GM18951 (cell line): ENCODE results near the gene CNTNAP3B.
"Not testable (repeated sequence)": the region's sequence is repeated elsewhere in the genome, so short reads cannot be mapped to it uniquely, and the experiment has no call there.

Source experiments
- in situ Hi-C: fragments of 300-500 bp; cut with MboI; formaldehyde crosslinking; loops from one replicate; pipeline ENCODE4 v1.12.0; 2022; ENCODE audit warnings: low sequenced_read_pairs, mixed read lengths, inconsistent platforms; ENCODE audit not compliant: unreplicated experiment

CNTNAP3B gene

GRCh38 chr9:42129073-42129729, at the start of gene CNTNAP3B:
Gene CNTNAP3B (minus strand): TSS chr9:42129426. CDS start chr9:42129094, 332 bp downstream.
- in situ Hi-C loops: not testable (repeated sequence)

DNA sequence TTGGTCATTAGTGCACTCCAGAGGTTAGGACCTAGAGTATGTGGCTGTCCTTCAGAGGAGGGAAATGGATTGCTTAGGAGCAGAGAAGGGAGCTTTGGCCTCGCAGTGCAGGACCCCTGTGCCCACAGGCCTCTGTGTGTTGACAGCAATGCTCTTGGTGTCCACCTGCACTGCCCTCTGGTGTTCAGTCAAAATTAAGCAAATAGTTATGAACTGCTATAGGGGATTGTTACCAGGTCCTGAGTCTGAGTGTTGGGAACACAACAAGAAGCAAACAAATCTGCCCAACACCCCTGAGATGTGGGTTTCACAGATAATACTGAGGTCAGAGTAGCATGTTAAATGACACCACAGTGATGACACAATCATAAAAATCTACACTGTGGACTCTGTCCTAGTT, 31.1 kb upstream of the CNTNAP3B start:
- in situ Hi-C loops: not testable (repeated sequence)

GRCh38 chr9:42127056-42127841, 2.0 kb downstream of the CNTNAP3B start:
- in situ Hi-C loops: not testable (repeated sequence)

- in situ Hi-C loops: not testable (repeated sequence)
These were observed 8.2 kb downstream of the CNTNAP3B start for GRCh38 chr9:42121007-42121406.

DNA sequence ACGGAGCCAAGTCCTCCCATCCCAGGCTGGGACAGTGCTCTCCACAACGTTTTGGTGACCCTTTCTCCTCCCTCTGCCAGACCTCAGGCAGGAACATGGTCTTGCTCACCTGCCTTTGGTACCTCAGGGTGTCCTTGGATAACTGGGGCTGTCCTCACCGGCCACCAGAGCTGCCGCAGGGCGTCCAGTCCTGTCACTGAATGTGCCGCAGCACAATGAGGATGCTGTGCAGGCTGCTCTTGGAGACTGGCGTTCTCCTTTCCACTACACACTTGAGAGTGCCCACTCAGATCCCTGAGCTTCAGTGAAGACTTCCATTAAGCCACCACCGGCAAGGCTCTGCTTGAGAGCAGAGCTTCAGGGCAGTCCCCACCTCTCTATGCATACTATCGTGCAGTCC, 33.3 kb downstream of the CNTNAP3B start:
- in situ Hi-C loops: not testable (repeated sequence)

DNA sequence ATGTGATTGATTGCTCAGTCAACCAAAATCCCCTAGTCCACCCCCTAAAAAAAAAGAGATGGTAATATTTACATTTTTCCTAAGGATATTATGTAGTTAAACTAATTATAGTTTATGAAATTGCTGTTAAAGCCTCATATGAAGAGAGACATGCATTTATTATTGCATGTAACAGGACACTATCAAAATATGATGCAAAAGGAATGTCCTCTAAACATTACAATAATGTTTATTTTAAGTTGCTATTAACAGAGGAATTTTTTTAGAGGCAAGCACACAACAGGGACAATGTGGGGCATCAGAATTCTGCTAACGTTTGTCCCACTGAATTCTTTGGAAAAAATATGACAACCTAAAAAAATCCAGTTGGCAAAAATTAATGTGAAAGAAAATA, 44.7 kb downstream of the CNTNAP3B start:
- in situ Hi-C loops: not testable (repeated sequence)

GRCh38 chr9:42083877-42084558, 45.2 kb downstream of the CNTNAP3B start:
- in situ Hi-C loops: not testable (repeated sequence)

- in situ Hi-C loops: not testable (repeated sequence)
These were observed 48.9 kb downstream of the CNTNAP3B start for GRCh38 chr9:42080376-42080775.

- in situ Hi-C loops: not testable (repeated sequence)
These were observed 54.4 kb downstream of the CNTNAP3B start for GRCh38 chr9:42074868-42075267.

DNA sequence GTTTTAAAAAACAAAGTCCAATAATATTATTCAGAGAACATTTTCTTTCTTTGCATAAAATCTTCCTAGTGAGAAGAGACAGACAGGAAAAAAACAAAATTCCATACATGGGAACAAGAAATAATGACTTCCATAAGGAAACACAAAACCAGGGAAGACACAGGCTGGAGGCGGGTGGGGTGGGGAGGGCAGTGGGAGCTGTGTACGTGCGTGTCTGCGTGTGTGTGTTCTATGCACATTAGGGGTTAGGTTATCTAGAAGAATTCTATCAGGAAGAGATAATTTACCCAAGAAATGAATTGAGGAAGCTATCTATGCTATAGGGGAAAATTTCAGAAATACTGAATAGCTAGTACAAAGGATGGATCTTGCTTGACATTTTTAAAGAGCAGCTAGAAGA, 58.2 kb downstream of the CNTNAP3B start:
- in situ Hi-C loops: not testable (repeated sequence)

GRCh38 chr9:42070035-42070799, 59.0 kb downstream of the CNTNAP3B start:
- in situ Hi-C loops: not testable (repeated sequence)

- in situ Hi-C loops: not testable (repeated sequence)
These were observed 75.4 kb downstream of the CNTNAP3B start for GRCh38 chr9:42053874-42054273.

GRCh38 chr9:42050701-42051100, 78.5 kb downstream of the CNTNAP3B start:
- in situ Hi-C loops: not testable (repeated sequence)

DNA sequence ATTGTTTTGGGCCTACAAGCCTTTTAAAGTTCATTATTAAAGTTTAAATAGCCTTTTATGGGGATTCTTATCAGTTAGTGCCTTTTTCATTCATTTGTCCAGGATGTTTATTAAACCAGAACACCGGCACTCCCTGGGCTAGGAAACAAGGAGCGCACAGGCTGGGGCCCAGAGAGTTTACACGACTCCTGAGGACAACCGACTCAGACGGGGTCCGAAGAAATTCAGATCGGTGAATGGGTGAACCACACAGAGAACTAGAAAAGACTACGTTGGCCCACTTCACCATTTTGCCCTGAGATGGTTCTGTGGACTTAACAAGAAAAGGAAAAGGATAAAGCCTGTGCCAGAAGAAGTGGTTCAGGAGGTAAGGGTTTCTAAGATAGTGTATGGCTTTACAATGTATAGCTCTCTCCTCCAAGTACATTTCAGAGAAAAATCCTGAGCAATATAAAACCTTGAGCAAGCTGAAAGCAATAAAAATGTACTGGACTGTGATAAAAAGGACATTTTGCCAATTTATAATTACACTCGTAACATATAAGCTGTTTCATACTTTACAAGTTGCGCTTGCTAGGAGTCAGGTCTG, 84.7 kb downstream of the CNTNAP3B start:
- in situ Hi-C loops: not testable (repeated sequence)

GRCh38 chr9:42033541-42033940, 95.7 kb downstream of the CNTNAP3B start:
- in situ Hi-C loops: not testable (repeated sequence)

- in situ Hi-C loops: not testable (repeated sequence)
These were observed 108.6 kb downstream of the CNTNAP3B start for GRCh38 chr9:42020639-42021038.

DNA sequence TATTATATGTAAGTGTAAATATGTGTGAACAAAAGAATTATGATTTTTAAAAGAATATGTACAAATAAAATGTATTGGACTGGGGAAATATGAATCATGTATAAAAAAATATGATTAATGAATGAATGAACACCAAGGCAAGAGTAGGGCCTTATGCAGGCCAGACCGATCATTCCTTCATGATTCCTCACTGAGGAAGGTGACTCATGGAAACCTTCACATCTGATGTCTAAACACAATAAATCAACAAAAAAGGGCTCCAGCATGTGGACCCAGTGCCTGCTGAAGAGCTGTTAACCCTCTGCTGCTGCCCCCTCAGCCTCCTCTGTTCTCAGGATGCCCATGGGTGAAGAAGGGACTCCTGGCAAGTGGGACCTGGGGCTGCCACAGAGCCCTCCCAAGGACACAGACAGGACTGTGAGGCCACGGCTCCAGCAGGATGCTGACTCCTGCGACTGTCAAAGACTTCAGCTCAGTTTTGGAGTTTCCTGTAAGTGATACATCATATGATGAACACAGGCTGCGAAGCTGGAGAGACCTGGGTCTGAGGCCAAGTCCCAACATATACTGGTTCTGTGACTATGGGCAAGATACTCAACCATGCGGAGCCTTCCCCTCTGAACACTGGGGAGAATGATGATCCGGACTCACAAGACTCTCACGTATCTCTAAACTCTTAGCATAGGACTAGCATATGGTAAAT, 110.9 kb downstream of the CNTNAP3B start:
- in situ Hi-C loops: not testable (repeated sequence)

- in situ Hi-C loops: not testable (repeated sequence)
These were observed 114.9 kb downstream of the CNTNAP3B start for GRCh38 chr9:42014317-42014716.

DNA sequence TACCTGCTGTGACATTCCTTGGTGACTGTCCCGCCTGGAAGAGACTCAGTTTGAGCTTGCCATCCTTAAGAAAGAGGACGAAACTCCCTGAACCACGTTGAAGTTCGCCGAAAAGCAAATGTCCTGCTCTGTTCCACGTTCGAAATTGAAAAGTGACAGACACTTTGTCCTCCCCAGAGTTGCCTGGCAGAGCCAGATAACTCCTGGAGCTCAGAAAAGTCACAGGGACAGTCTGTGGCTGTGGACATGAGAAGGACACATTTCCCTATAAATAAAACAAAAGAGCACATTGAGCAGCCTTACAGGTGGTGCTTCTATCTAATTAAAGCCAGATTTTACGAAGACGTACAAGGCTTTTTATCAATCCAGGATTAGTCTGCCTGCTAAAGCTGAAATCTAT, 137.6 kb downstream of the CNTNAP3B start:
- in situ Hi-C loops: not testable (repeated sequence)
